Measurements from ENCODE around the gene ST7. TPM values are rescaled to one million over a fixed set of nuclear protein-coding genes. Genes with fewer than 3 reads are reported as not detected.

The ST7 gene
- polyA plus RNA-seq, 1 donor (not counting 4 experiments of a cell fraction or from before 2014, with no cell fraction given), result 16.9 TPM

GRCh38 chr7:117101026-117101425 lies 147.7 kb downstream of the ST7 start:
- no peak overlapping the region for H3K4me2 ChIP-seq (ENCODE audit: control insufficient read depth, extremely low read depth, insufficient read depth, low read depth, low read length)
- H3K9me1 ChIP-seq (ENCODE audit: control insufficient read depth, extremely low read depth, insufficient read depth, low read length), result no peaks in the 10 kb centered on the region
- H3K27ac ChIP-seq (ENCODE audit: control insufficient read depth, insufficient read depth, low read length), result no peak overlapping the region
- H3K79me2 ChIP-seq (ENCODE audit: control insufficient read depth, insufficient read depth, low read length), result no peaks in the 10 kb centered on the region
- H3K9me3 ChIP-seq (ENCODE audit: control insufficient read depth, low read depth, low read length), result no peaks in the 10 kb centered on the region
- FAIRE-seq, result no peak
- no peaks in the 10 kb centered on the region for H4K20me1 ChIP-seq (ENCODE audit: control insufficient read depth, extremely low read depth, insufficient read depth, low read length)
- peaks cover 8% of the 10 kb centered on the region for H3K4me1 ChIP-seq (ENCODE audit: control insufficient read depth, extremely low read depth, insufficient read depth, low read length)
- dilution Hi-C loops (cut with MboI; ENCODE audit: extremely low pct_ligation_motif_present, low sequenced_read_pairs), result no loop called here
- no peak for TF ChIP-seq EZH2 (IDR thresholded peaks at IDR 0.05; ENCODE audit: low read length)
- TF ChIP-seq, protein P1, sequence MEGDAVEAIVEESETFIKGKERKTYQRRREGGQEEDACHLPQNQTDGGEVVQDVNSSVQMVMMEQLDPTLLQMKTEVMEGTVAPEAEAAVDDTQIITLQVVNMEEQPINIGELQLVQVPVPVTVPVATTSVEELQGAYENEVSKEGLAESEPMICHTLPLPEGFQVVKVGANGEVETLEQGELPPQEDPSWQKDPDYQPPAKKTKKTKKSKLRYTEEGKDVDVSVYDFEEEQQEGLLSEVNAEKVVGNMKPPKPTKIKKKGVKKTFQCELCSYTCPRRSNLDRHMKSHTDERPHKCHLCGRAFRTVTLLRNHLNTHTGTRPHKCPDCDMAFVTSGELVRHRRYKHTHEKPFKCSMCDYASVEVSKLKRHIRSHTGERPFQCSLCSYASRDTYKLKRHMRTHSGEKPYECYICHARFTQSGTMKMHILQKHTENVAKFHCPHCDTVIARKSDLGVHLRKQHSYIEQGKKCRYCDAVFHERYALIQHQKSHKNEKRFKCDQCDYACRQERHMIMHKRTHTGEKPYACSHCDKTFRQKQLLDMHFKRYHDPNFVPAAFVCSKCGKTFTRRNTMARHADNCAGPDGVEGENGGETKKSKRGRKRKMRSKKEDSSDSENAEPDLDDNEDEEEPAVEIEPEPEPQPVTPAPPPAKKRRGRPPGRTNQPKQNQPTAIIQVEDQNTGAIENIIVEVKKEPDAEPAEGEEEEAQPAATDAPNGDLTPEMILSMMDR (optimal IDR thresholded peaks at IDR 0.05 in 1 of 3, IDR thresholded peaks at IDR 0.05 in 1 of 3, conservative IDR thresholded peaks at IDR 0.05 in 1 of 3; ENCODE audit: extremely low read depth in 1 of 3, insufficient read depth in 2 of 3, low read length in 3 of 3), result no peak
- H3K36me3 ChIP-seq (ENCODE audit: control insufficient read depth in 2 of 2, extremely low read depth in 1 of 2, insufficient read depth in 2 of 2, low read length in 2 of 2), result no peaks in the 10 kb centered on the region
- DNase-seq (ENCODE audit: low read depth, low spot score), result no peak
- no peak overlapping the region for H3K9ac ChIP-seq (ENCODE audit: control insufficient read depth, extremely low read depth, insufficient read depth, low read length)
- no peak overlapping the region for H2AFZ ChIP-seq (ENCODE audit: control insufficient read depth, low read length)
- no peaks in the 10 kb centered on the region for H3K27me3 ChIP-seq (ENCODE audit: control insufficient read depth, extremely low read depth, insufficient read depth, low read length)
- H3K4me3 ChIP-seq (ENCODE audit: control insufficient read depth in 2 of 3, extremely low read depth in 1 of 3, insufficient read depth in 2 of 3, low read depth in 1 of 3, low read length in 3 of 3), result no peak overlapping the region

DNA sequence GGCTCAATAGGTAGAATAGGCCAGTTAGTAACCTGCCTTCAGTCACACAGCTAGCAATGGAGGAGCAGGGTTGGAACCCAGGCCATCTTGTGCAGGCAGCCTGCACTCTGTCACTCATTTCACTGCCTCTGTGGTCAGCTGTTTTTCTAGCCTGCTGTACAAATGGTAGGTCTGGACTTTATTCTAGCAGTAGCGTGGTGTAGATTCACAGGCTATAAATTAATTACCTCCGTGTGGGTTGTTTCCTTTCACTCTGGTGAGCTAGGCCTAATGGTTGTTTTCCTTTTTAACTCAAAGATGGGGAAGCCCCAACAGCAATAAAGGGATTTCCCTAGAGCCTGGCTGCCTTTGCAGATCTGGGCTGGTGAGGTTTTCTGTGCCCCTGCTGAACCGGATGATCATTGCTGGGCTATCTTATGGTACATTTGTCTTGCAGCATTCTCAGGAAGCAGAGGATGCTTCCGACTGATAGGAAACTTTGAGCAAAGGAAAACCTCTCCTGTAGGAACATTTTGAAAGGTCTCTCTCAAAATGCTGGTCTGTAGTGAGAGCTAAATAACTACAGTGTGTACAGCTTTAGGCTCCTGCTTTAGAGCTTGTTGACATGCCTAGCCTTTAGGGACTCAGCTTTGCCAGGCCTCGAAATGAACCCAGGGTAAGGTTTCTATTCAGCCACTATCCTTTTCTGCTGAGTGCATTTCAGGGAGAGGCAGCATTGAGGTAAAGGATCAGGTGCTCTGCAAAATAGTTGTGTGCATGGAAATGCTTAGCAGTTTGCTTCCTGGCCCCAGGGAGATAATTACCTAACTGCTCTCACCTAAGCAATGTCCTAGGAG lies 157.4 kb downstream of the ST7 start:
- TF ChIP-seq, protein P1 (optimal IDR thresholded peaks at IDR 0.05 in 1 of 3, IDR thresholded peaks at IDR 0.05 in 1 of 3, conservative IDR thresholded peaks at IDR 0.05 in 1 of 3; ENCODE audit: extremely low read depth in 1 of 3, insufficient read depth in 2 of 3, low read length in 3 of 3), result no peak
- no peak for TF ChIP-seq EZH2 (IDR thresholded peaks at IDR 0.05; ENCODE audit: low read length)
- Histone ChIP-seq H3K9me3 (ENCODE audit: control insufficient read depth, low read depth, low read length) (no peaks in the 10 kb centered on the region), H2AFZ (ENCODE audit: control insufficient read depth, low read length) (no peak overlapping the region), H3K27me3 (ENCODE audit: control insufficient read depth, extremely low read depth, insufficient read depth, low read length) (no peaks in the 10 kb centered on the region), H4K20me1 (ENCODE audit: control insufficient read depth, extremely low read depth, insufficient read depth, low read length) (no peaks in the 10 kb centered on the region), H3K27ac (ENCODE audit: control insufficient read depth, insufficient read depth, low read length) (no peak overlapping the region), H3K4me1 (ENCODE audit: control insufficient read depth, extremely low read depth, insufficient read depth, low read length) (no peaks in the 10 kb centered on the region), H3K9me1 (ENCODE audit: control insufficient read depth, extremely low read depth, insufficient read depth, low read length) (no peaks in the 10 kb centered on the region), H3K4me3 (ENCODE audit: control insufficient read depth in 2 of 3, extremely low read depth in 1 of 3, insufficient read depth in 2 of 3, low read depth in 1 of 3, low read length in 3 of 3) (no peak overlapping the region), H3K79me2 (ENCODE audit: control insufficient read depth, insufficient read depth, low read length) (no peaks in the 10 kb centered on the region), H3K9ac (ENCODE audit: control insufficient read depth, extremely low read depth, insufficient read depth, low read length) (no peak overlapping the region), H3K4me2 (ENCODE audit: control insufficient read depth, extremely low read depth, insufficient read depth, low read depth, low read length) (no peak overlapping the region), H3K36me3 (ENCODE audit: control insufficient read depth in 2 of 2, extremely low read depth in 1 of 2, insufficient read depth in 2 of 2, low read length in 2 of 2) (no peaks in the 10 kb centered on the region)
- dilution Hi-C loops (cut with MboI; ENCODE audit: extremely low pct_ligation_motif_present, low sequenced_read_pairs), result no loop called here
- no peak for FAIRE-seq
- no peak for DNase-seq (ENCODE audit: low read depth, low spot score)
